ENCODE results near the gene SNTA1.
"Not testable (repeated sequence)": the region's sequence is repeated elsewhere in the genome, so short reads cannot be mapped to it uniquely, and the experiment has no call there.

SNTA1 gene

DNA sequence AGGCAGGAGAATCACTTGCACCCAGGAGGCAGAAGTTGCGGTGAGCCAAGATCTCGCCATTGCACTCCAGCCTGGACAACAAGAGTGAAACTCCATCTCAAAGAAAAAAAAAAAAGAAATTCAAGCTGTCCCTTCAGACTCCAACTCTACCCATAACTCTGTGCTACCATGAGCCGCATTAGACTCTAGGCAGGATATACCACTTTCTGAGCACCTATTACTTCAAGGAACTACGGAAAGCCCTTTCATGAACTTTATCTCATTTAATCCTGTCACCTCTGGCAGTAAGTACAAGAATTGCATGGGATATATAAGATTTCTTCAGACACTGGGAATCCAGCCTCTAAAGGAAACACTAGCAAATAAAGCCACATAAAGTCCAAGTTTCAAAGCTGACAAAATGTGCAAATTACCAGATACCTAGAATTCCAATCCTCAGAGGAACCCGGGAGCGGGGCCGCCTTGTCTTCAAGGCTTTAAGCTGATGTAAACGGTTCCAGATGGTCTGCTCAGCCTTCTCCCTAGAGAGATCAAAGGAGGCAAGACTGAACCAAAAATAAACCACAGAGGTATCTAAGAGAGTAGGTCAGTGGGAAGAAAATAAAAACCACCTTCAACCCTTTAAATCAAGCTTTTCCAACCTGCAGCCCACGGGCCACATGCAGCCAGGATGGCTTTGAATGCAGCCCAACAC is 51.7 kb downstream of the SNTA1 start:
- DNase-seq = no peak

- not testable (repeated sequence) for DNase-seq
Measured at GRCh38 chr20:33389326-33389725, 54.2 kb downstream of the SNTA1 start.

GRCh38 chr20:33388268-33388667 is 55.3 kb downstream of the SNTA1 start:
- no peak for DNase-seq

- no peak for DNase-seq
Measured at GRCh38 chr20:33387177-33387576, 56.4 kb downstream of the SNTA1 start.

DNA sequence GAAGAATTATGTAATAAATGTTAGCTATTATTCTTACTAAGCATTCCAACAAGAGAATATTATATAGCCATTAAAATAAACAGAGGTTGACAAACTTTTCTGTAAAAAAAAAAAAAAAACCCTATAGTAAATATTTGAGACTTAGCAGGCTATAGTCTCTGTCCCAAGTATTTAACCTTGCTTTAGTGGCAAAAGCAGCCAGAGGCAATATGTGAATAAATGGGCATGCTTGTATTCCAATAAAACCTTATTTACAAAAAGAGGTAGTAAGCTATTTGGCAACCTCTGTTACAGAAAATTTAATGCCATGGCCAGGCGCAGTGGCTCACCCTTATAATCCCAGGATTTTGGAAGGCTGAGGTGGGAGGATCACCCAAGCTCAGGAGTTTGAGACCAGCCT is 56.9 kb downstream of the SNTA1 start:
- DNase-seq = no peak

GRCh38 chr20:33377366-33377765 is 66.2 kb downstream of the SNTA1 start:
- no peak for DNase-seq

DNA sequence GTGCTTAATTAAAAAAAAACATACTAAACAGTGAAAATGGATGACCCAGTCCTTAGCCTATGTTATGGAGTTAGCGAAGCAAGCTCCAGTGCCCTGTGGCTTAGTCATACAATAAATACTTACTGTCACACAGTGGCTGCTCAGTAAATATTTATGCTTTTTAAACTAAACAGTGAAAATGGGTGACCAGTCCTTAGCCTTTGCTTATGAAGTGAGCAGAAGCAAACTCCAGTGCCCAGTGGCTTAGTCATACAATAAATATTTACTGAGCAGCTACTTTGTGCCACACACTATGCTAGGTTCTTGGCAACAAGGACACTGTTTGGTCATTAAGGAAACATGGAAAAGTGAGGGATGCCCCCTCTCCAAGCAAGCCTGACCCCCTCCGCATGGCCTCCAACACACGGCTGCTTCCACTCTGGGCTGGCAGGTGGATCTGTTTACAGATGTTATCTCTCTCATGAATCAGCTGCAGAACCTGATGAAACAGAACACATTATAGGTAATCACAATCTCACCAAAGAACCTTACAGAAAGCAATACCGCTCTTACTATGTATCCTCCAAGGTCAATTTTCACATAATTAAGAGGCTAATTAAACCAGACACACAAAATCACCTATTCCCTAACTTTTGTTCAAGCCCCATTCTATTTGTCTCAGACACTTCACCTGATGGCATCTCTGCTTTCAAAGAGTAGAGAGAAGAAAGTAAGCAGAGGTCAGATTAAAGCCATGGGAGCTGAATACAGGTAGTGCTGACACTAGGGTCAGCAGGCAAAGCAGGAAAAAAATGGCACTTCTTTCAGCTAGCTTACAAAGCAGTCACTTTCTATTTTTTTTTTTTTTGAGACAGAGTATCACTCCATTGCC is 69.6 kb downstream of the SNTA1 start:
- no peak for DNase-seq

- no peak for DNase-seq
Measured at GRCh38 chr20:33372993-33373441, 70.5 kb downstream of the SNTA1 start.

DNA sequence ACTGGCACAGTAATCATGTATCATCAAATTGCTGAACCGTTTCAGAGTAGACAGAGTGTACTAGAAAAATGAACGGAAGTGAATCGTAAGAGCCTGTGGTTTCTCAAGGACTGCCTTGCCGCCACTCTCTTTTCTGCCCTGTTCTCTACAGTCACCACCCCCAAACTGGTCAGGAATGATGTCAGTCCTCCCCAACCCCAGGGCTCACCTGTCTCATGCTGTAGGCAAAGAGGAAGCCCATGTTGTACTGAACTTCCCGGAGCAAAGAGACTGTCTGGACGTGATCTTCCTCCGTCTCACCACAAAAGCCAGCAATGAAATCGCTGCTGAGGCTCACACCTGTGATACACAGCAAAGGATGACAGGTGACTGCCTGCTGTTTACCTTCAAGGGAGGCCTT is 73.3 kb downstream of the SNTA1 start:
- no peak for DNase-seq

GRCh38 chr20:33362898-33363297 is 80.7 kb downstream of the SNTA1 start:
- DNase-seq = no peak

DNA sequence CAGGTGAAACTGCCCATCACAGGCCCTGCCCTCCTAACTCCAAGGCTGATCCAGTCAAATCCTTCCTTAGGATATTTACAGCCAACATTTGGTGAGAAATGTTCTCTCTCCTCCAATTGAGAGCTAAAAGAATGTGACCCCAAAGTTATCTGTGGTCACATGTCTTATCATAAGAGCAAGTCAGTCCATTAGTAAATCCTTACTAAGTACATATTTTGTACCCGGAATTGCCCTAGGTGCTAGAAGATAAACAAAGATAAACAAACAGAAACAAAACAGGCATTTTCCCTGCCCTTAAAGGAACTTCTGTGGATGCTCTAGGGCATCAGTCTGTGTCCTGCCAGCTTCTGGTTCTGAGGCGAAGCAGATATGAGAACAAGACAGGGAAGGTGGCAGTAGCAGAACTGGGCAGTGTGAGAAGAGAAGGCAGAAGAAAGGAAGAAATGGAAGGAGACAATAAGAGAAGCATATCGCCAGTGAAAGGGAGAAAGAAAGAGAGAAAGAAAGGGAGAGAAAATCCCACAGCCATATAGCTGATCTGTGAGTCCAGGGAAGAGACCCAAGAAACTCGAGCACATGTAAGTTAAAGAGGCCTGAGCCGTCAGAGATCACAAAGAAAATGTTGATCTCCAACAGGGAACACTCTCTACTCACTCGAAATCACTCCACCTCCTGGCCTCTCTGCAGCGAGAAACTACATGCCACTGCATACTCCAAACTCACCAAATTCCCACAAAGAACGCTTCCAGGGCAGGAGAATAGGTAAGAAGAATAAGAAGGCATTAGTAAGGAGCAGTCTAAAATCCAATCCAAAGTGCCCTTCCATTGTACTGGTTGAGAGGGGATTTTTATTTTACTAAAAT is 83.9 kb downstream of the SNTA1 start:
- DNase-seq = no peak
